Karpas-422 (cell line): Measurements from ENCODE around the gene TKFC. TPM values are rescaled to one million over a fixed set of nuclear protein-coding genes. Genes with fewer than 3 reads are reported as not detected.

ENCODE experiments used
- DNase-seq: peaks from one replicate; pipeline ENCODE4 v3.0.0-alpha.2; 2015
- H2AFZ ChIP-seq: fragments of 200-600 bp; sonication (generic); 2 replicates; pipeline ENCODE4 v1.6.1; 2014; ENCODE audit warnings: antibody characterized with exemption, low read length, mixed read lengths
- H3K27ac ChIP-seq: fragments of 200-600 bp; sonication (generic); 2 replicates; pipeline ENCODE4 v1.5.1; 2014; ENCODE audit warnings: mild to moderate bottlenecking, low read length, moderate library complexity
- H3K27me3 ChIP-seq: fragments of 200-600 bp; sonication (generic); 2 replicates; pipeline ENCODE4 v1.6.1; 2014; ENCODE audit warnings: low read length, mixed read lengths
- H3K36me3 ChIP-seq: fragments of 200-600 bp; sonication (generic); 2 replicates; pipeline ENCODE4 v1.6.1; 2014; ENCODE audit warnings: low read length, mixed read lengths; ENCODE audit not compliant: insufficient read depth
- H3K4me1 ChIP-seq: fragments of 200-600 bp; sonication (generic); 2 replicates; pipeline ENCODE4 v1.6.1; 2014; ENCODE audit warnings: mild to moderate bottlenecking, low read length, mixed read lengths
- H3K4me2 ChIP-seq: fragments of 200-600 bp; sonication (generic); 2 replicates; pipeline ENCODE4 v1.6.1; 2014; ENCODE audit warnings: low read length, low read depth, mild to moderate bottlenecking; ENCODE audit not compliant: poor library complexity, severe bottlenecking
- H3K4me3 ChIP-seq: fragments of 200-600 bp; sonication (generic); 2 replicates; pipeline ENCODE4 v1.5.1; 2014; ENCODE audit warnings: mild to moderate bottlenecking, antibody characterized with exemption, low read length, mixed read lengths
- H3K79me2 ChIP-seq: fragments of 200-600 bp; sonication (generic); 2 replicates; pipeline ENCODE4 v1.6.1; 2014; ENCODE audit warnings: mild to moderate bottlenecking, low read length, mixed read lengths
- H3K9ac ChIP-seq: fragments of 200-600 bp; sonication (generic); 2 replicates; pipeline ENCODE4 v1.6.0; 2014; ENCODE audit warnings: low read length
- H3K9me2 ChIP-seq: fragments of 200-600 bp; sonication (generic), shearing (Covaris generic); replicated peaks from 2 replicates; pipeline ENCODE4 v1.6.0; 2014; ENCODE audit warnings: mild to moderate bottlenecking, low read length, moderate library complexity; ENCODE audit not compliant: insufficient read depth
- H3K9me3 ChIP-seq: fragments of 300-700, 200-600 bp; sonication (generic); 2 replicates; pipeline ENCODE4 v1.6.1; 2014; ENCODE audit warnings: low read length, mixed read lengths
- H4K20me1 ChIP-seq: fragments of 200-600 bp; sonication (generic); 2 replicates; pipeline ENCODE4 v1.6.1; 2014; ENCODE audit warnings: mild to moderate bottlenecking, antibody characterized with exemption, low read length, low read depth; ENCODE audit not compliant: insufficient read depth
- total RNA-seq: library from RNA; depleted of rRNA; stranded (reverse); fragments of >200 nt; shearing (Covaris generic); gene quantifications from 2 replicates; pipeline ENCODE4 v1.2.3, GENCODE V29; 2014; ENCODE audit warnings: low replicate concordance; rRNA removed

Gene TKFC, protein sequence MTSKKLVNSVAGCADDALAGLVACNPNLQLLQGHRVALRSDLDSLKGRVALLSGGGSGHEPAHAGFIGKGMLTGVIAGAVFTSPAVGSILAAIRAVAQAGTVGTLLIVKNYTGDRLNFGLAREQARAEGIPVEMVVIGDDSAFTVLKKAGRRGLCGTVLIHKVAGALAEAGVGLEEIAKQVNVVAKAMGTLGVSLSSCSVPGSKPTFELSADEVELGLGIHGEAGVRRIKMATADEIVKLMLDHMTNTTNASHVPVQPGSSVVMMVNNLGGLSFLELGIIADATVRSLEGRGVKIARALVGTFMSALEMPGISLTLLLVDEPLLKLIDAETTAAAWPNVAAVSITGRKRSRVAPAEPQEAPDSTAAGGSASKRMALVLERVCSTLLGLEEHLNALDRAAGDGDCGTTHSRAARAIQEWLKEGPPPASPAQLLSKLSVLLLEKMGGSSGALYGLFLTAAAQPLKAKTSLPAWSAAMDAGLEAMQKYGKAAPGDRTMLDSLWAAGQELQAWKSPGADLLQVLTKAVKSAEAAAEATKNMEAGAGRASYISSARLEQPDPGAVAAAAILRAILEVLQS
- 72.6 and 92.4 TPM in 2 replicates for total RNA-seq

- peaks cover 20% of the 10 kb centered on the region; the same call in 1 of the 2 replicates for H3K36me3 ChIP-seq
- H4K20me1 ChIP-seq = peaks cover 24% of the 10 kb centered on the region
- peak within 1 kb of the TSS; percentile 53; the same call in 1 of the 2 replicates for H2AFZ ChIP-seq
- H3K4me2 ChIP-seq = peak within 1 kb of the TSS; percentile 99
- peak within 1 kb of the TSS; percentile 94 for H3K9ac ChIP-seq
- peak within 1 kb of the TSS; percentile 72 for H3K27ac ChIP-seq
- peak; percentile 98 for DNase-seq
- H3K79me2 ChIP-seq = peaks cover 66% of the 10 kb centered on the region
- peaks cover 45% of the 10 kb centered on the region for H3K4me1 ChIP-seq
- no peaks in the 10 kb centered on the region for H3K9me3 ChIP-seq
- H3K9me2 ChIP-seq = no peaks in the 10 kb centered on the region
- H3K4me3 ChIP-seq = peak within 1 kb of the TSS; percentile 96
- H3K27me3 ChIP-seq = no peaks in the 10 kb centered on the region
These were observed at the start of gene TKFC, which contains the start of gene DDB1 for GRCh38 chr11:61332797-61333549. TKFC (plus strand) TSS chr11:61333228; CDS start chr11:61334729, 1,501 bp downstream. DDB1 (minus strand) TSS chr11:61333105; CDS start chr11:61332968, 137 bp downstream.

GRCh38 chr11:61283613-61284012 lies 49.4 kb upstream of the TKFC start:
- H3K27ac ChIP-seq = no peak overlapping the region

DNA sequence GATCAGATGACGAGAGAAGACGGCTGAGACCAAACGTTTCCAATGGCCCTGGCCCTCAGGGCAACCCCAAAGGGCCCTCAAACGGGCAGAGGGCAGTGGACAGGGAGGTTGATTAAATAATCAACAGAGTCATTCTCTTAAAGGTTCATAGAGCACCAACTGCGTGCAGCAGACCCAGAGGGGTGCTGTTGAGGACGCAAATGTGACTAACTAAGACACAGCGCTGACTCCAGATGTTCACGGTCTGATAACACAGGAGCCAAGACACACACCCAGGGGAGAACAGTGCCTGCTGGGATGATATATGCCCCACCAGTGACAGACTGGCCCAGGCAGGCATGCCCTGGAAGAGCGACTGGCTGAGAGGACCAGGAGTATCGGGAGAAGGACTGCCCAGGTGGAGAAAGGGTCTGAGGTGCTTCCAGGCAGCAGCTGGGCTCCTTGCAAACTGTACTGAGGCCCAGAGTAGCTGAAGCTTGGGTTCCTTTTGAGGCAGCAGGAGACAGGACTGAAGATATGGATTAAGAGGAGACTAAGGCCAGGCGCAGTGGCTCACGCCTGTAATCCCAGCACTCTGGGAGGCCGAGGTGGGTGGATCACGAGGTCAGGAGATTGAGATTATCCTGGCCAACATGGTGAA lies 45.6 kb upstream of the TKFC start:
- Histone ChIP-seq H3K36me3 (no peaks in the 10 kb centered on the region), H3K9me2 (no peaks in the 10 kb centered on the region), H4K20me1 (no peaks in the 10 kb centered on the region), H3K27ac (no peak overlapping the region), H3K27me3 (no peaks in the 10 kb centered on the region), H2AFZ (no peak overlapping the region), H3K4me3 (no peak overlapping the region), H3K9me3 (no peaks in the 10 kb centered on the region), H3K9ac (no peak overlapping the region), H3K4me2 (no peak overlapping the region), H3K4me1 (no peaks in the 10 kb centered on the region), H3K79me2 (no peaks in the 10 kb centered on the region)
- DNase-seq = no peak

More at GRCh38 chr11:61283613-61284012, 49.4 kb upstream of the TKFC start:
- Histone ChIP-seq H3K4me2 (no peak overlapping the region), H3K4me3 (no peak overlapping the region), H3K9ac (no peak overlapping the region), H3K9me3 (no peaks in the 10 kb centered on the region), H3K79me2 (no peaks in the 10 kb centered on the region), H3K4me1 (no peaks in the 10 kb centered on the region), H3K36me3 (no peaks in the 10 kb centered on the region), H2AFZ (no peak overlapping the region), H4K20me1 (no peaks in the 10 kb centered on the region), H3K9me2 (no peaks in the 10 kb centered on the region), H3K27me3 (no peaks in the 10 kb centered on the region)
- no peak for DNase-seq

DNA sequence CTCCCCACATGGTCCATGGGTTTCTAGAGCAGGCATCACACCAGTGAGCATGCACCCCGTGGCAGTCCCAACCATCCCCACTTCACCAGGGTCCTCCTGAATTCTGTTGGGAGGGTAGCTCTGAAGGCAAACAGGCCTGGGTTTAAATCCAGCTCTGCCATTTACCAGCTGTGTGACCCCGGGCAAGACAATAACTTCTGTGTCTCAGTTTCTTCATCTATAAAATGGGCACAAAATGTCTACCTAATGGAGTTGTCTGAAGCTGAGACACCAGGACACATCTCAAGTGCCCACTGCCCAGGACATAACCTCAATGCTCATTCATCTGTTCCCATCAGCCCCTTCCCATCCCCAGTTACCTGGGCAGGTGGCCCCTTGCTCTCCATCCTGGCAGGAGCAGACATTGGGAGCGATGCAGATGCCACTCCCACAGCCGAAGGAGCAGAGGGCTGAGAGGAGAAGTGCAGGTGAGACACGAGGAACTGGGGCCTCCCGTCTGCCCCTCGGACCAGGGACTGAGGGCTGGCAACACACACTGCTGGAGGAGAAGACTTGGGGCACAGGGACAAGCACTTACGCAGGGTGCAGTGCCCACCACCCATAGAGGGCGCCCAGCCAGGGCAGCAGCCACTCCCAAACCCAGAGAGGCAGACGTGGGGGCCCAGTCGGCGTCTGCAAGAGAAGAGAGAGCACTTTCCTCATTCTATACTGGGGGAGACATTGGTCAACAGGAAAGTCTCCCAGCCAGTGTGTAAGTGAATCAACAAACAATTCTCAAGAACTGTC lies 41.9 kb upstream of the TKFC start:
- Histone ChIP-seq H3K4me3 (no peak overlapping the region), H3K36me3 (no peaks in the 10 kb centered on the region), H4K20me1 (no peaks in the 10 kb centered on the region), H3K4me1 (peaks cover 15% of the 10 kb centered on the region), H3K9me2 (no peaks in the 10 kb centered on the region), H3K79me2 (no peaks in the 10 kb centered on the region), H3K9ac (no peak overlapping the region), H3K27me3 (no peaks in the 10 kb centered on the region), H3K27ac (no peak overlapping the region), H3K9me3 (no peaks in the 10 kb centered on the region), H2AFZ (no peak overlapping the region), H3K4me2 (no peak overlapping the region)
- DNase-seq = peak; percentile 58

DNA sequence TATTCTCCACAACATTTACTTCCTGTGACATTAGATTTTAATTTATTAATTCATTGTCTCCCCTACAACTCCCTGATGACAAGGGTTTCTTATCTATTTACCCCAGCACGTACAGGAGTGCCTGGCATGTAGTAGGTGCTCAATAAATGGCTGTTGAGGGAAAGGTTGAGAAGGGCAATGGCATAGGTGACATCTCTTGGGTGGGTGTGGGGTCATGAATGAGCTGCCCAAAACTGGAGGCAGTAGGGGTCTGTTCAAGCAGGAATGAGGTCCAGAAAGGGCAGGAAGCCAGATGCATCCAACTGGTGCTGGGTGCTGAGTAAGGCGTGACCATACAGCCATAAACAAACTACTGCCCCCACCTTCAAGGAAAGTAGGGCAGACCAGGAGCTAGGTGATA lies 40.7 kb upstream of the TKFC start:
- Histone ChIP-seq H3K79me2 (no peaks in the 10 kb centered on the region), H3K36me3 (no peaks in the 10 kb centered on the region), H3K9me3 (no peaks in the 10 kb centered on the region), H3K9ac (no peak overlapping the region), H3K4me1 (peaks cover 15% of the 10 kb centered on the region), H3K4me3 (no peak overlapping the region), H3K4me2 (no peak overlapping the region), H2AFZ (no peak overlapping the region), H3K27me3 (no peaks in the 10 kb centered on the region), H3K27ac (no peak overlapping the region), H3K9me2 (no peaks in the 10 kb centered on the region), H4K20me1 (no peaks in the 10 kb centered on the region)
- DNase-seq = no peak

GRCh38 chr11:61293867-61294716 lies 38.9 kb upstream of the TKFC start:
- Histone ChIP-seq H3K36me3 (no peaks in the 10 kb centered on the region), H3K9me3 (no peaks in the 10 kb centered on the region), H3K4me2 (peak overlapping the region; percentile 87), H3K79me2 (no peaks in the 10 kb centered on the region), H3K4me1 (peaks cover 15% of the 10 kb centered on the region), H3K9me2 (no peaks in the 10 kb centered on the region), H3K27me3 (no peaks in the 10 kb centered on the region), H3K9ac (peak overlapping the region; percentile 75), H2AFZ (peak overlapping the region; percentile 92), H3K27ac (no peak overlapping the region), H4K20me1 (no peaks in the 10 kb centered on the region), H3K4me3 (peak overlapping the region; percentile 73)
- DNase-seq = peak; percentile 53
